NT2/D1 (cell line): ENCODE results near the gene LRRC8E.

Experiments
- SUZ12 ChIP-seq: IDR thresholded peaks from 2 replicates; pipeline ENCODE4 v1.6.1; 2011; ENCODE audit not compliant: insufficient read length, insufficient read depth; ENCODE audit errors: extremely low read depth
- ZNF274 ChIP-seq: IDR thresholded peaks from 2 replicates; pipeline ENCODE4 v1.6.1; 2011; ENCODE audit warnings: mild to moderate bottlenecking, low read depth, low read length

DNA sequence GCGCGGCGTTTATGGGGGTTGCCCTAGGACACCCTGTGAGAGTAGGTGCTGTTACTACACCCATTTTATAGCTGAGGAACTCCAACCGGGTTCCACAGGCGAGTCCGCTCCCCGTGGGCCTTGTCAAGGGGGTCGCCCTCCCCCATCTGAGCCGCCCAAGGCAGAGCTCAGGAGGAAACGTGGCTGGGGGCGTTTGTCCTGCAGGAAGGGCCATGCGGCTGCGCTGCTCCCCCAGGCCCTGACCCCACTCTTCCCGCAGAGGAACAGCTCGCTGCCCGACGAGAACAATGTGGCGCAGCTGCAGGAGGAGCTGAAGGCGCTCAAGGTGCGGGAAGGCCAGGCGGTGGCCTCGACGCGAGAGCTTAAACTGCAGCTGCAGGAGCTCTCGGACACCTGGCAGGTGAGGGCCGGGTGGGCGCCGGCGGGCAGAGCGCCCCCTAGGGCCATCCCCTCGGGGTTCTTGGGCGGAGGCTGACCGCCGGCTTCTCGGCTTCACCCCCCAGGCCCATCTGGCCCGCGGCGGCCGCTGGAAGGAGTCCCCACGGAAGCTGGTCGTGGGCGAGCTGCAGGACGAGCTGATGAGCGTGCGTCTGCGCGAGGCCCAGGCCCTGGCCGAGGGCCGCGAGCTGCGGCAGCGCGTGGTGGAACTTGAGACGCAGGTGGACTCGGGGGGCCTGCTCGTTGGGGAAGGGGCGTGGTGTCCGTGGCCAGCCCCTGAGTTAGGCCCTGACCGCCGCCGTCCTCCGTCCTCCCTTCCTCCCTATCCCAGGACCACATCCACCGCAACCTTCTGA is 26.5 kb upstream of the LRRC8E start:
- TF ChIP-seq SUZ12 (no peak), ZNF274 (no peak)
